H1 (cell line): ENCODE measurements around the gene ZNF608. TPM values are rescaled to one million over a fixed set of nuclear protein-coding genes. Genes with fewer than 3 reads are reported as not detected.

Experiments used
- SIX5 ChIP-seq: IDR thresholded peaks from 2 replicates; pipeline ENCODE4 v1.6.1; 2011; ENCODE audit warnings: mild to moderate bottlenecking, low read depth, low read length
- polyA plus RNA-seq, 7 experiments: library from polyadenylated mRNA; depleted of rRNA in 3 of 7; stranded (reverse) in 5 of 7; unstranded in 2 of 7; fragments of >200 nt in 5 of 7; fragments of 200-250 nt in 2 of 7; gene quantifications; 1 replicate in 5 of 7; 2 replicates in 1 of 7; 4 replicates in 1 of 7; pipeline versions ENCODE4 v1.2.1 to v1.2.3, GENCODE V29; 2011 to 2013; ENCODE audit warnings: missing spikeins in 2 of 7, mixed read lengths in 2 of 7
- total RNA-seq: library from RNA; stranded (reverse); fragmentation: NEBNext Ultra II Directional; extraction: Animal tissue kit (Norgen Biotek cat#: 25700); gene quantifications from 2 replicates; pipeline ENCODE4 v1.2.1, GENCODE V29; 2021
- TF ChIP-seq, protein P1 (sequence below): IDR thresholded peaks from 2 replicates; pipeline ENCODE4 v1.6.1; 2011; ENCODE audit warnings: low read length, improper control_type of control experiment

Gene ZNF608
- total and polyA plus RNA-seq, 2 of the 8 experiments (the other 6 are each of a cell fraction or from before 2014, with no cell fraction given): 17.2 to 40.8 TPM

- no peak for TF ChIP-seq SIX5
- TF ChIP-seq, protein P1, sequence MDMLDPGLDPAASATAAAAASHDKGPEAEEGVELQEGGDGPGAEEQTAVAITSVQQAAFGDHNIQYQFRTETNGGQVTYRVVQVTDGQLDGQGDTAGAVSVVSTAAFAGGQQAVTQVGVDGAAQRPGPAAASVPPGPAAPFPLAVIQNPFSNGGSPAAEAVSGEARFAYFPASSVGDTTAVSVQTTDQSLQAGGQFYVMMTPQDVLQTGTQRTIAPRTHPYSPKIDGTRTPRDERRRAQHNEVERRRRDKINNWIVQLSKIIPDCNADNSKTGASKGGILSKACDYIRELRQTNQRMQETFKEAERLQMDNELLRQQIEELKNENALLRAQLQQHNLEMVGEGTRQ: no peak
Measured at GRCh38 chr5:124726631-124727362, 19.6 kb downstream of the ZNF608 start (continued).
